GM23338 (cell line): ENCODE measurements around the gene ADCY7. TPM values are rescaled to one million over a fixed set of nuclear protein-coding genes. Genes with fewer than 3 reads are reported as not detected.

Source experiments
- ATAC-seq: fragments of 200-7000 bp; cut with Tn5 transposase; 3 replicates; pipeline ENCODE4 v1.9.1; 2020
- DNase-seq: peaks from one replicate; pipeline ENCODE4 v3.0.0-alpha.2; 2015; ENCODE audit warnings: low spot score
- H2AFZ ChIP-seq: fragments of 200-600 bp; sonication (generic); 2 replicates; pipeline ENCODE4 v1.8.0; 2016; ENCODE audit warnings: antibody characterized with exemption, mild to moderate bottlenecking, moderate library complexity
- H3F3A ChIP-seq: fragments of 200-600 bp; sonication (generic); replicated peaks from 2 replicates; pipeline ENCODE4 v1.8.0; 2017; ENCODE audit warnings: antibody characterized with exemption, mixed run types, low read depth
- H3K27ac ChIP-seq: fragments of 200-600 bp; sonication (generic); 2 replicates; pipeline ENCODE4 v1.6.1; 2016; ENCODE audit warnings: low read depth
- H3K27me3 ChIP-seq: fragments of 200-600 bp; sonication (generic); 2 replicates; pipeline ENCODE4 v1.8.0; 2016; ENCODE audit warnings: mild to moderate bottlenecking, mixed run types, moderate library complexity; ENCODE audit not compliant: insufficient read depth
- H3K36me3 ChIP-seq: fragments of 200-600 bp; sonication (generic); 2 replicates; pipeline ENCODE4 v1.8.0; 2016; ENCODE audit warnings: mild to moderate bottlenecking; ENCODE audit not compliant: insufficient read depth
- H3K4me1 ChIP-seq: fragments of 200-600 bp; sonication (generic); 2 replicates; pipeline ENCODE4 v1.8.0; 2016; ENCODE audit warnings: mild to moderate bottlenecking, moderate library complexity; ENCODE audit not compliant: insufficient read depth
- H3K4me2 ChIP-seq: fragments of 200-600 bp; sonication (generic); 2 replicates; pipeline ENCODE4 v1.7.1; 2017; ENCODE audit warnings: mixed run types
- H3K4me3 ChIP-seq: fragments of 200-600 bp; sonication (generic); 2 replicates; pipeline ENCODE4 v1.6.1; 2016; ENCODE audit warnings: mixed run types
- H3K79me2 ChIP-seq: fragments of 200-600 bp; sonication (generic); replicated peaks from 2 replicates; pipeline ENCODE4 v1.8.0; 2017; ENCODE audit warnings: mild to moderate bottlenecking; ENCODE audit not compliant: insufficient read depth
- H3K9me2 ChIP-seq: fragments of 200-600 bp; sonication (generic); 2 replicates; pipeline ENCODE4 v1.8.0; 2017; ENCODE audit not compliant: insufficient read depth
- H4K20me1 ChIP-seq: fragments of 200-600 bp; sonication (generic); replicated peaks from 2 replicates; pipeline ENCODE4 v1.8.0; 2017; ENCODE audit warnings: mild to moderate bottlenecking; ENCODE audit not compliant: insufficient read depth
- H3K27ac Mint-ChIP-seq: 2 replicates; pipeline ENCODE4 v1.8.0; 2020; ENCODE audit warnings: inconsistent platforms, mild to moderate bottlenecking, moderate library complexity, mixed read lengths
- H3K27me3 Mint-ChIP-seq: 3 replicates; pipeline ENCODE4 v1.8.0; 2022; ENCODE audit warnings: low read depth, mild to moderate bottlenecking, moderate library complexity, mixed read lengths, inconsistent platforms; ENCODE audit not compliant: insufficient read depth, poor library complexity
- H3K36me3 Mint-ChIP-seq: 3 replicates; pipeline ENCODE4 v1.8.0; 2021; ENCODE audit warnings: low read depth, mild to moderate bottlenecking, inconsistent platforms, moderate library complexity, mixed read lengths
- H3K4me1 Mint-ChIP-seq: 3 replicates; pipeline ENCODE4 v1.8.0; 2020; ENCODE audit warnings: mild to moderate bottlenecking, inconsistent platforms, mixed read lengths
- H3K4me3 Mint-ChIP-seq: 3 replicates; pipeline ENCODE4 v1.8.0; 2021; ENCODE audit warnings: moderate library complexity, mild to moderate bottlenecking, inconsistent platforms, mixed read lengths
- H3K9me3 Mint-ChIP-seq: 3 replicates; pipeline ENCODE4 v1.8.0; 2020; ENCODE audit warnings: moderate library complexity, mild to moderate bottlenecking, inconsistent platforms, mixed read lengths
- CREB1 ChIP-seq: fragments of 250-450 bp; sonication (Bioruptor Pico); IDR thresholded peaks from 2 replicates; pipeline ENCODE4 v1.5.0; 2020; ENCODE audit warnings: low read depth, mild to moderate bottlenecking, moderate library complexity
- CTCF ChIP-seq, 2 experiments: fragments of 200-600 bp in 1 of 2; sonication (generic) in 1 of 2; conservative IDR thresholded peaks; 2 replicates each; pipeline versions ENCODE4 v1.5.1 to v1.6.1; 2016 to 2017; ENCODE audit warnings: antibody characterized with exemption in 2 of 2, low read depth in 2 of 2, mild to moderate bottlenecking in 2 of 2, moderate library complexity in 1 of 2
- EZH2 ChIP-seq: fragments of 200-600 bp; sonication (generic); IDR thresholded peaks from one replicate; pipeline ENCODE4 v1.8.0; 2017; ENCODE audit warnings: antibody characterized with exemption, mild to moderate bottlenecking, low read depth; ENCODE audit not compliant: unreplicated experiment
- NANOG ChIP-seq: IDR thresholded peaks from 2 replicates; pipeline ENCODE4 v1.6.1; 2016; ENCODE audit warnings: antibody characterized with exemption, borderline replicate concordance
- POLR2AphosphoS5 ChIP-seq: IDR thresholded peaks from 2 replicates; pipeline ENCODE4 v1.6.1; 2016; ENCODE audit warnings: antibody characterized with exemption, low read depth
- ZNF114 ChIP-seq: fragments of 250-450 bp; sonication (Bioruptor Pico); IDR thresholded peaks from 2 replicates; pipeline ENCODE4 v1.5.0; 2020; ENCODE audit warnings: mild to moderate bottlenecking, moderate library complexity
- ZNF462 ChIP-seq: fragments of 250-450 bp; sonication (Bioruptor Pico); IDR thresholded peaks from 2 replicates; pipeline ENCODE4 v1.5.0; 2020; ENCODE audit warnings: mild to moderate bottlenecking, moderate library complexity
- polyA plus RNA-seq: library from polyadenylated mRNA; unstranded; fragments of >200 nt; fragmentation: Nextera tagmentation; extraction: Ambion mirVana; gene quantifications from 2 replicates; pipeline ENCODE4 v1.2.1, GENCODE V29; 2016
- total RNA-seq: library from RNA; depleted of rRNA; stranded (reverse); fragments of >200 nt; shearing (Covaris generic); gene quantifications from 2 replicates; pipeline ENCODE4 v1.2.3, GENCODE V29; 2014
- TF ChIP-seq, protein P1 (sequence below): IDR thresholded peaks from one replicate; pipeline ENCODE4 v1.6.1; 2018; ENCODE audit warnings: antibody characterized with exemption; ENCODE audit not compliant: unreplicated experiment

The ADCY7 gene
- total and polyA plus RNA-seq, 2 experiments from 2014 or later: 2.4 to 10.5 TPM

DNA sequence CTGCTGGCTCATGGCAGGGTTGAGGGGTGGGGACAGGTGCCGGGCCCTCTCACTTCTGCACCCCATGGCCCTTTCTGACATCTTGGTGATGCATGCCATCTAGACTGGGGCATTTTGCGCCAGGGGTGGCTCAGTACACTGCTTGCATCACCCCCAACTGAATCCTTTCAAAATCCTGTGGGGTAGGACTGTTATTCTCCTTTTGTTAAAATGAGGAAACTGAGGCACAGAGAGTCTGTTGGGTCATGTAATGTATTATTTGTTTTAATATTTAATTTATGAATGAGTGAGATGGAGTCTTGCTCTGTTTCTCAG is 9.9 kb downstream of the ADCY7 start (continued):
- TF ChIP-seq, protein P1, sequence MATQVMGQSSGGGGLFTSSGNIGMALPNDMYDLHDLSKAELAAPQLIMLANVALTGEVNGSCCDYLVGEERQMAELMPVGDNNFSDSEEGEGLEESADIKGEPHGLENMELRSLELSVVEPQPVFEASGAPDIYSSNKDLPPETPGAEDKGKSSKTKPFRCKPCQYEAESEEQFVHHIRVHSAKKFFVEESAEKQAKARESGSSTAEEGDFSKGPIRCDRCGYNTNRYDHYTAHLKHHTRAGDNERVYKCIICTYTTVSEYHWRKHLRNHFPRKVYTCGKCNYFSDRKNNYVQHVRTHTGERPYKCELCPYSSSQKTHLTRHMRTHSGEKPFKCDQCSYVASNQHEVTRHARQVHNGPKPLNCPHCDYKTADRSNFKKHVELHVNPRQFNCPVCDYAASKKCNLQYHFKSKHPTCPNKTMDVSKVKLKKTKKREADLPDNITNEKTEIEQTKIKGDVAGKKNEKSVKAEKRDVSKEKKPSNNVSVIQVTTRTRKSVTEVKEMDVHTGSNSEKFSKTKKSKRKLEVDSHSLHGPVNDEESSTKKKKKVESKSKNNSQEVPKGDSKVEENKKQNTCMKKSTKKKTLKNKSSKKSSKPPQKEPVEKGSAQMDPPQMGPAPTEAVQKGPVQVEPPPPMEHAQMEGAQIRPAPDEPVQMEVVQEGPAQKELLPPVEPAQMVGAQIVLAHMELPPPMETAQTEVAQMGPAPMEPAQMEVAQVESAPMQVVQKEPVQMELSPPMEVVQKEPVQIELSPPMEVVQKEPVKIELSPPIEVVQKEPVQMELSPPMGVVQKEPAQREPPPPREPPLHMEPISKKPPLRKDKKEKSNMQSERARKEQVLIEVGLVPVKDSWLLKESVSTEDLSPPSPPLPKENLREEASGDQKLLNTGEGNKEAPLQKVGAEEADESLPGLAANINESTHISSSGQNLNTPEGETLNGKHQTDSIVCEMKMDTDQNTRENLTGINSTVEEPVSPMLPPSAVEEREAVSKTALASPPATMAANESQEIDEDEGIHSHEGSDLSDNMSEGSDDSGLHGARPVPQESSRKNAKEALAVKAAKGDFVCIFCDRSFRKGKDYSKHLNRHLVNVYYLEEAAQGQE: no peak
- TF ChIP-seq POLR2AphosphoS5: no peak
- no peak for TF ChIP-seq ZNF114 (CRISPR knock-in tag)
- TF ChIP-seq NANOG: no peak
- no peak for TF ChIP-seq EZH2
- TF ChIP-seq CTCF (conservative IDR thresholded peaks at IDR 0.05; ENCODE audit: low read depth in 2 of 2): no peak

- DNase-seq: no peak
- H3K9me2 ChIP-seq: no peaks in the 10 kb centered on the region
- H3K79me2 ChIP-seq: no peaks in the 10 kb centered on the region
- Mint-ChIP-seq H3K4me1 (peaks cover 14% of the 10 kb centered on the region), H3K36me3 (no peaks in the 10 kb centered on the region), H3K9me3 (no peaks in the 10 kb centered on the region), H3K27me3 (peaks cover 2% of the 10 kb centered on the region), H3K27ac (no peak overlapping the region), H3K4me3 (no peak overlapping the region)
- H3K36me3 ChIP-seq: no peaks in the 10 kb centered on the region
- H3K27ac ChIP-seq: no peak overlapping the region
- H3F3A ChIP-seq: no peaks in the 10 kb centered on the region
- no peaks in the 10 kb centered on the region; the same call in 1 of the 2 replicates for H4K20me1 ChIP-seq
- H3K4me1 ChIP-seq: peaks cover 11% of the 10 kb centered on the region
- no peak overlapping the region for H3K4me2 ChIP-seq
- ATAC-seq: no peak
- H3K4me3 ChIP-seq: no peak overlapping the region
- H3K27me3 ChIP-seq: no peaks in the 10 kb centered on the region
- no peak overlapping the region for H2AFZ ChIP-seq
- TF ChIP-seq NANOG (no peak), ZNF462 (no peak), CREB1 (CRISPR knock-in tag) (no peak)
- TF ChIP-seq, protein P1: no peak
These were observed 10.6 kb downstream of the ADCY7 start for GRCh38 chr16:50276801-50277555.
